Endothelial cell of umbilical vein (primary cell): ENCODE results near the gene OR51Q1. TPM values are rescaled to one million over a fixed set of nuclear protein-coding genes. Genes with fewer than 3 reads are reported as not detected.

Experiments used
- BruUV-seq: library from RNA; stranded (reverse); fragments of 400-500 nt; replicated peaks from 2 replicates; lab custom pipeline; 2021; lab: Mats Ljungman, UMichigan
- CTCF ChIA-PET: fragments of 300-600, 350-600 bp; sonication (Branson Sonifier 250); formaldehyde crosslinking; loops from one replicate; lab custom pipeline; 2021; ENCODE audit warnings: antibody characterized with exemption, inconsistent platforms; lab: Charles Lee
- POLR2A ChIA-PET: fragments of 300-600, 350-600 bp; sonication (Branson Sonifier 250); formaldehyde crosslinking; loops from one replicate; lab custom pipeline; 2021; ENCODE audit warnings: antibody characterized with exemption, inconsistent platforms; lab: Charles Lee
- DNase-seq: peaks from one replicate; pipeline ENCODE4 v3.0.0-alpha.2; 2011; ENCODE audit warnings: low read depth, low spot score
- FAIRE-seq: peaks from 2 replicates; lab custom pipeline; 2011; peaks lifted over from hg19 to GRCh38; lab: Jason Lieb, UNC
- H2AFZ ChIP-seq: 2 replicates; pipeline ENCODE4 v1.6.0; 2012; ENCODE audit warnings: low read depth, low read length, control low read depth, inconsistent platforms
- H3K27ac ChIP-seq: 2 replicates; pipeline ENCODE4 v1.5.1; 2011; ENCODE audit warnings: low read depth, mild to moderate bottlenecking, control low read depth, low read length, moderate library complexity; ENCODE audit not compliant: insufficient read depth
- H3K27me3 ChIP-seq, 2 experiments: 2 replicates each; pipeline versions ENCODE4 v1.6.0 to v1.6.1; 2011; ENCODE audit warnings: low read length in 2 of 2, mixed read lengths in 1 of 2; ENCODE audit not compliant: control insufficient read depth in 2 of 2, insufficient read depth in 2 of 2
- H3K36me3 ChIP-seq, 2 experiments: 2 replicates in 1 of 2; 3 replicates in 1 of 2; pipeline ENCODE4 v1.5.1; 2011; ENCODE audit warnings: low read length in 2 of 2, mild to moderate bottlenecking in 1 of 2, moderate library complexity in 1 of 2; ENCODE audit not compliant: control insufficient read depth in 2 of 2, insufficient read depth in 2 of 2; ENCODE audit errors: extremely low read depth in 1 of 2
- H3K4me1 ChIP-seq: 3 replicates; pipeline ENCODE4 v1.5.1; 2011; ENCODE audit warnings: mild to moderate bottlenecking, low read length; ENCODE audit not compliant: control insufficient read depth, insufficient read depth; ENCODE audit errors: extremely low read depth
- H3K4me2 ChIP-seq: 2 replicates; pipeline ENCODE4 v1.6.1; 2011; ENCODE audit warnings: low read length, control low read depth, mixed read lengths; ENCODE audit not compliant: insufficient read depth
- H3K4me3 ChIP-seq, 3 experiments: fragments of 200-600 bp in 1 of 3; sonication (generic), shearing (Covaris generic) in 1 of 3; replicated peaks in 1 of 3; 2 replicates each; pipeline ENCODE4 v1.5.1; 2011 to 2016; ENCODE audit warnings: control low read depth in 3 of 3, low read length in 3 of 3, mild to moderate bottlenecking in 2 of 3, inconsistent platforms in 1 of 3, low read depth in 1 of 3, moderate library complexity in 1 of 3; ENCODE audit not compliant: insufficient read depth in 1 of 3
- H3K79me2 ChIP-seq: 2 replicates; pipeline ENCODE4 v1.6.0; 2012; ENCODE audit warnings: low read length, inconsistent platforms; ENCODE audit not compliant: control insufficient read depth, insufficient read depth
- H3K9ac ChIP-seq: replicated peaks from 2 replicates; pipeline ENCODE3; 2011; ENCODE audit warnings: low read length, control low read depth; ENCODE audit not compliant: insufficient read depth; ENCODE audit errors: extremely low read depth
- H3K9me1 ChIP-seq: replicated peaks from 3 replicates; pipeline ENCODE4 v1.6.0; 2011; ENCODE audit warnings: mild to moderate bottlenecking, low read length; ENCODE audit not compliant: control insufficient read depth, insufficient read depth; ENCODE audit errors: extremely low read depth
- H3K9me3 ChIP-seq: replicated peaks from 2 replicates; pipeline ENCODE4 v1.5.1; 2012; ENCODE audit warnings: low read length, inconsistent platforms; ENCODE audit not compliant: control insufficient read depth, insufficient read depth
- H4K20me1 ChIP-seq: replicated peaks from 2 replicates; pipeline ENCODE3; 2011; ENCODE audit warnings: mild to moderate bottlenecking, low read length; ENCODE audit not compliant: control insufficient read depth, insufficient read depth; ENCODE audit errors: extremely low read depth
- EZH2 ChIP-seq: IDR thresholded peaks from 2 replicates; pipeline ENCODE4 v1.6.1; 2012; ENCODE audit warnings: borderline replicate concordance, low read depth, mild to moderate bottlenecking, moderate library complexity, low read length, inconsistent platforms; ENCODE audit not compliant: severe bottlenecking
- FOS ChIP-seq: IDR thresholded peaks from 2 replicates; pipeline ENCODE4 v1.6.1; 2011; ENCODE audit warnings: mild to moderate bottlenecking, low read length, moderate library complexity, borderline replicate concordance; ENCODE audit not compliant: insufficient read depth
- GATA2 ChIP-seq: IDR thresholded peaks from 2 replicates; pipeline ENCODE4 v1.7.0; 2011; ENCODE audit warnings: low read depth, mild to moderate bottlenecking, moderate library complexity, mixed read lengths, low read length; ENCODE audit not compliant: insufficient read length, insufficient read depth
- JUN ChIP-seq: IDR thresholded peaks from 2 replicates; pipeline ENCODE4 v1.6.1; 2011; ENCODE audit warnings: borderline replicate concordance, low read depth; ENCODE audit not compliant: insufficient read length, insufficient read depth
- MAX ChIP-seq: IDR thresholded peaks from 2 replicates; pipeline ENCODE4 v1.6.1; 2011; ENCODE audit not compliant: insufficient read depth, insufficient read length
- MYC ChIP-seq: IDR thresholded peaks from one replicate; pipeline ENCODE4 v1.6.1; 2011; ENCODE audit warnings: mild to moderate bottlenecking, low read depth, low read length
- POLR2A ChIP-seq: IDR thresholded peaks from 2 replicates; pipeline ENCODE4 v1.6.1; 2012; ENCODE audit warnings: low read depth, mild to moderate bottlenecking, control low read depth, low read length
- POLR2AphosphoS5 ChIP-seq: IDR thresholded peaks from 2 replicates; pipeline ENCODE4 v1.6.1; 2012; ENCODE audit warnings: low read depth, mild to moderate bottlenecking, control low read depth, low read length, moderate library complexity; ENCODE audit not compliant: insufficient read depth
- dilution Hi-C: fragments of 300-500 bp; cut with MboI; formaldehyde crosslinking; loops from one replicate; pipeline ENCODE4 v1.15.0; 2019; ENCODE audit warnings: low sequenced_read_pairs; ENCODE audit not compliant: extremely low pct_ligation_motif_present
- intact Hi-C: fragments of 100-400 bp; cut with micrococcal nuclease; formaldehyde crosslinking; loops from one replicate; pipeline ENCODE4 v1.10.0; 2022
- polyA plus RNA-seq, 4 experiments: library from polyadenylated mRNA; depleted of rRNA in 3 of 4; stranded (reverse) in 3 of 4; unstranded in 1 of 4; fragments of >200 nt; gene quantifications; 2 replicates each; pipeline versions ENCODE4 v1.2.1 to v1.2.3, GENCODE V29; 2011 to 2012; ENCODE audit warnings: missing spikeins in 1 of 4
- total RNA-seq: library from RNA; stranded (reverse); gene quantifications from 2 replicates; pipeline ENCODE4 v1.2.3, GENCODE V29; 2021
- TF ChIP-seq, protein P1 (sequence below), 2 donors: IDR thresholded peaks; 1 replicate in 1 of 2; 2 replicates in 1 of 2; pipeline ENCODE4 v1.5.1; 2011; ENCODE audit warnings: low read length in 2 of 2, mild to moderate bottlenecking in 2 of 2, moderate library complexity in 2 of 2, control low read depth in 1 of 2, inconsistent platforms in 1 of 2, low read depth in 1 of 2; ENCODE audit not compliant: insufficient read depth in 1 of 2; ENCODE audit errors: extremely low read depth in 1 of 2

The OR51Q1 gene
- total and polyA plus RNA-seq, 2 donors (not counting 3 experiments of a cell fraction or from before 2014, with no cell fraction given) = not detected

DNA sequence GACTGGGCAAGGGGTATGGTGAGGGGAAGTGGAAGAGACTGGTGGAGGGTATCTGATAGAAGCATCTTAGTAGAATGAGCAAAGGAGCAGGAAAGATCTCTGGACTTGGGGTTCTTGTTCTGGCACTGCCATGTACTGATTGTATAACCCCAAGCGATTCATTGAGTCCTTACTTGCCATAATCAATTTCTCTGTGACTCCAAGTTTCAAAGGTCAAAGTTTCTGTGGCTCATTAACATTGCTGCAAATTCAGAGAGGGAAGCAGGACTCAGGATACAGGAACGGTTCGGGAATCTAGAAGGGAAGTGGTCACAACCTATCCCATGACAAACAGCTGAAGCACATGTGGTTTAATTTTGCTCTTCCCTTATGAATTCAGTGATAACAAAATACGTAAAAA is 27.5 kb downstream of the OR51Q1 start:
- H2AFZ ChIP-seq = no peak overlapping the region
- TF ChIP-seq GATA2 = no peak
- no peak for TF ChIP-seq MAX
- no peak for TF ChIP-seq POLR2AphosphoS5
- TF ChIP-seq EZH2 = no peak
- no peaks in the 10 kb centered on the region for H3K9me1 ChIP-seq
- no TSS peak for BruUV-seq
- H3K4me2 ChIP-seq = no peak overlapping the region
- H3K27me3 ChIP-seq = no peaks in the 10 kb centered on the region
- intact Hi-C loops (no loop called here), dilution Hi-C loops (no loop called here)
- no peak for FAIRE-seq
- no peaks in the 10 kb centered on the region for H3K36me3 ChIP-seq
- H3K4me1 ChIP-seq = no peaks in the 10 kb centered on the region
- ChIA-PET CTCF (interaction anchor here (1.0 kb wide), 1 partner anchor 16 kb away, joined by 3 read pairs; no protein-coding TSS in a partner anchor), POLR2A (no interaction called here)
- no peak overlapping the region for H3K9ac ChIP-seq
- H3K4me3 ChIP-seq = no peak overlapping the region
- no peak for DNase-seq
- no peaks in the 10 kb centered on the region for H3K79me2 ChIP-seq
- H3K9me3 ChIP-seq = no peaks in the 10 kb centered on the region
- no peak overlapping the region for H3K27ac ChIP-seq
- H4K20me1 ChIP-seq = no peaks in the 10 kb centered on the region

- no TSS peak for BruUV-seq
- FAIRE-seq (no peak), DNase-seq (no peak)
- Histone ChIP-seq H3K9me1 (no peaks in the 10 kb centered on the region), H3K79me2 (no peaks in the 10 kb centered on the region), H3K36me3 (no peaks in the 10 kb centered on the region), H3K4me3 (no peak overlapping the region), H3K4me2 (no peak overlapping the region), H3K9me3 (no peaks in the 10 kb centered on the region), H4K20me1 (no peaks in the 10 kb centered on the region), H3K4me1 (no peaks in the 10 kb centered on the region), H3K27ac (no peak overlapping the region), H3K27me3 (no peaks in the 10 kb centered on the region), H2AFZ (no peak overlapping the region), H3K9ac (no peak overlapping the region)
- dilution Hi-C loops = no loop called here
- CTCF ChIA-PET = no interaction called here
- POLR2A ChIA-PET = no interaction called here
- intact Hi-C loops = no loop called here
- no peak for TF ChIP-seq POLR2AphosphoS5
- TF ChIP-seq, protein P1, sequence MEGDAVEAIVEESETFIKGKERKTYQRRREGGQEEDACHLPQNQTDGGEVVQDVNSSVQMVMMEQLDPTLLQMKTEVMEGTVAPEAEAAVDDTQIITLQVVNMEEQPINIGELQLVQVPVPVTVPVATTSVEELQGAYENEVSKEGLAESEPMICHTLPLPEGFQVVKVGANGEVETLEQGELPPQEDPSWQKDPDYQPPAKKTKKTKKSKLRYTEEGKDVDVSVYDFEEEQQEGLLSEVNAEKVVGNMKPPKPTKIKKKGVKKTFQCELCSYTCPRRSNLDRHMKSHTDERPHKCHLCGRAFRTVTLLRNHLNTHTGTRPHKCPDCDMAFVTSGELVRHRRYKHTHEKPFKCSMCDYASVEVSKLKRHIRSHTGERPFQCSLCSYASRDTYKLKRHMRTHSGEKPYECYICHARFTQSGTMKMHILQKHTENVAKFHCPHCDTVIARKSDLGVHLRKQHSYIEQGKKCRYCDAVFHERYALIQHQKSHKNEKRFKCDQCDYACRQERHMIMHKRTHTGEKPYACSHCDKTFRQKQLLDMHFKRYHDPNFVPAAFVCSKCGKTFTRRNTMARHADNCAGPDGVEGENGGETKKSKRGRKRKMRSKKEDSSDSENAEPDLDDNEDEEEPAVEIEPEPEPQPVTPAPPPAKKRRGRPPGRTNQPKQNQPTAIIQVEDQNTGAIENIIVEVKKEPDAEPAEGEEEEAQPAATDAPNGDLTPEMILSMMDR (IDR thresholded peaks at IDR 0.05; ENCODE audit: extremely low read depth in 1 of 2, insufficient read depth in 1 of 2, low read depth in 1 of 2, low read length in 2 of 2) = no peak
- no peak for TF ChIP-seq MYC
- TF ChIP-seq GATA2 = no peak
- no peak for TF ChIP-seq MAX
- TF ChIP-seq JUN = no peak
- TF ChIP-seq POLR2A = no peak
- no peak for TF ChIP-seq FOS
- TF ChIP-seq EZH2 = no peak
Observed at GRCh38 chr11:5460983-5461621, 39.2 kb downstream of the OR51Q1 start.
